Measurements from ENCODE around the gene NDUFA7.

NDUFA7 gene

GRCh38 chr19:8261347-8261746 is 59.8 kb downstream of the NDUFA7 start:
- DNase-seq = no peak

Measured in CD4-positive, alpha-beta T cell treated with Interferon gamma for 1 hour (primary cell).